Activated T-helper 9 cell treated with anti-CD3 and anti-CD28 coated beads, Interleukin-2, amount 50 U/mL, for 16 hours (primary cell): ENCODE results near the gene MMEL1.
"Not testable (repeated sequence)": the region's sequence is repeated elsewhere in the genome, so short reads cannot be mapped to it uniquely, and the experiment has no call there.

ENCODE experiments used
- DNase-seq: peaks from one replicate; pipeline ENCODE4 v3.0.0-alpha.2; 2020; ENCODE audit warnings: low read depth

Gene MMEL1

DNA sequence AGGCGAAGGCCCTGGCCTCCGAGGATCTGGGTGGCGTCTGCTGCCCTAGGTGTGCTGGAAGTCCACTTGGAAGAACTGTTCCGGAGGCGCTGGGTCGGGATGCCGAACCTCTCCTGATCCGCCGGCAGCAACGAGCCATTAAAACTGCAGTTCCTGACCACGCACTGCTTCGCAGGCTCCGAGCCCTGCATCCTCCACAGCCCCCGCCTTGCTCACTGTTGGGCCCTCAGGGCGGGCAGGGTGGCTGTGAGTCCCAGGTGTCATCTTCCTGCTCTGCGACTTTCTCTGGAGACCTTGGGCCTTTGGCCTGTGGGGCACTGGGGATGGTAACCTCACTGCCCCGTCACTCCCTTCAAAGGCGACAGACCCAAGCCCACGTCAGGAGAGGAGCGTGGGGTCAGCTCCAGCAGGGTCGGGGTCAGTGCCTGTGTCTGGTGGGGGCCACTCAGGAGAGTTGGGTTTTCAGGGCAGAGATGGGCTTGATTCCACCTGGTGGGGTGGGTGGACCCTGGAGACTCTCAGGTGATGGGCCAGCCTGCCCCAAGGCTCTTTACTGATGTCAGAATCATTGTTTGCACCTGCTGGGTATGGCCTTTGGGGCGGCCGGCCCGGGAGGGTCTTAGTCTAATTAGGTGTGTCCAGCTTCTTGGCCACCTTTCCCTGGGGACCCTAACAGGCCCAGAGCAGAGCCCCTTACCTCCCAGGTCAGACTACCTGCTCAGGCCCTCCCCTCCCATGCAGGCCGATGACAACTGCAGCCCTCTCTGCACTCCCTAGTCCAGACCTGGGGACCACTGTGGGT, 43.2 kb downstream of the MMEL1 start:
- no peak for DNase-seq

DNA sequence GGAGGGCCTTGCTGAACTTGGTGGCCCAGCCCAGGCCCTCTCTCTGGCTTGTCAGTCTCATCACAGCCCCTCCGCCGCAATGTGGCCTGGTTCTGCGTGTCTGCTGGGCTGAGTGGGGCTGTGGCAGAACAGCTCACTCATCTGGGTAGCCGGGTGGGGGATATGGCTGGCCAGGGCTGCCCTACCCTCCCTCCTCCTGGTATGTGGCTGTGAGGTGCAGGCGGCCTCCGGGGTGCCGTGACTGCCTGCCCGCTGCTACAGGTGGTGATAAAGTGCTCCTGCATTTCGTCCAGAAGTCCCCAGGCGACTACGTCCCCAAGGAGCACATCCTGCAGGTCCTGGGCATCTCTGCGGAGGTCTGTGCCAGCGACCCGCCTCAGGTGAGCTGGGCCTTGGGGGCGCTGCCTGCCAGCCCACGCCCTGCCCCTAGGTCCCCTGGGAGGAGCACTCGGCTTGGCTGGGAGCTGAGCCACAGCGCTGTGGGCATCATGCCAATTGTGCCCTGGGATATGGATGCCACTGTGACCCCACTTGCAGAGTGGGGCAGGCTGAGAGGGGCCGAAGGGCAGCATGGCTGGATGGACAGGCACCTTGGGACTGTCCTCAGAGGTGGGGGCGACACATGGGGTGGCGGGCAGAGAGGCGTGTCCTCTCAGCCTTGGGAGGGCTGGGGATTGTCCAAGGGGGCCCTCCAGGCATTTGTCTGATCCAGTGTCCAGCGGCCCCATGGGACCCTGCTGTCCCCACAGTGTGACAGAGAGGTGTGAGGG, 44.0 kb downstream of the MMEL1 start:
- DNase-seq = no peak

GRCh38 chr1:2587860-2588571, 44.8 kb downstream of the MMEL1 start:
- DNase-seq = no peak

- DNase-seq = no peak
Measured at GRCh38 chr1:2587071-2587859, 45.6 kb downstream of the MMEL1 start.

GRCh38 chr1:2586154-2587070, 46.4 kb downstream of the MMEL1 start, which contains the start of gene PRXL2B:
Gene PRXL2B, plus strand, starts transcription at chr1:2586777. Its CDS starts 109 bp downstream, at chr1:2586886.
- peak; percentile 95 for DNase-seq

- DNase-seq = peak; percentile 41
Measured at GRCh38 chr1:2585318-2586092, 47.3 kb downstream of the MMEL1 start.

DNA sequence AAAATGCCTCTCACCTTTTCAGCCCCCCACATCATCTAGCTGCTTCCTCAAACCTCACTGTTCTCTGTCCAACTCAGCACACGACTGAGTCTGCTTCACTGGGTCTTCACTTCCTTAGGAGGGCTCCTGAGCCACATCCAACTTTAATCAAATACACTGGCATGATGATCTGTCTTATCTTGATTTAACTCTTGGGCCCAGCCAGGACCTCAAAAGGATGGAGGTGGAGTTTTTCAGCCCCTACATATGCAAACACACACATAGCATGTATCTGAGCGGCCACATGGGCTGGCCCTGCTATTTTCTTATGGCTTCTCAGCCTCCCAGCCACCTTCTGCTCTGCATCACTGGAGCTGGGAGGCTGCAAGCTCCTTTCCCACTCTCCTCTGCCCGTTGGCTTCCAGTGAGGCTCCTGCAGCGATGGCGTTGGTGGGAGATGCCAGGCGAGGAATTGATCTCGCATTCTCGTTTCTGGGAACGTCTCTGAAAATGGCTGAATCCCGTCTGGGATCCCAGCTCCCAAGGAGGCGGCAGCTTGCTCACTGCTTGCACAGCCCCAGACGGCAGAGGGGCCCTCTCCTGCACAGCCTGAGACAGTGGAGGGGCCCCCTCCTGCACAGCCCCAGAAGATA, 48.0 kb downstream of the MMEL1 start:
- DNase-seq = no peak

DNA sequence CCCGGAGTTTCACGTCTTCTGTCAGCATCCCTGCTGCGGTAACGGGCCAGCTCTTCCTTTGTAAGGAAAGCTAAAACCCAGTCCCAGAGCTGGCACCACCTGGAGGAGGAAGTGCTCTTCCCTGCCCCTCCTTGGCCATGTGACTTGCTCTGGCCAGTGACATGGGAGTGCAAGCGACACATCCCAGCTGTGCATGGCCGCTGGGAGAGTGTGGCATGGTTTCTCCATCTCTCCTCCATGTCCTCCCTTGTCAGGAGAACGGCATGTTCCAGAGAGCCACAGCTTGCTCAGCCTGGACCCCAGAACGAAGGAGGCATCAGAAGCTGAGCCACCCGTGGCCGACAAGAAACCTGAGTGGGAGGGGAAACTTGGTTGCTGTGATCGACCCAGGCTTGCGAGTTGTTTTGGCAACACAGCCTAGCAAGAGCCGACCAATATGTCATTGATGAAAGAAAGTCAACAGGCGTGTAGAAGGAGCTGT, 48.9 kb downstream of the MMEL1 start:
- DNase-seq = no peak

DNA sequence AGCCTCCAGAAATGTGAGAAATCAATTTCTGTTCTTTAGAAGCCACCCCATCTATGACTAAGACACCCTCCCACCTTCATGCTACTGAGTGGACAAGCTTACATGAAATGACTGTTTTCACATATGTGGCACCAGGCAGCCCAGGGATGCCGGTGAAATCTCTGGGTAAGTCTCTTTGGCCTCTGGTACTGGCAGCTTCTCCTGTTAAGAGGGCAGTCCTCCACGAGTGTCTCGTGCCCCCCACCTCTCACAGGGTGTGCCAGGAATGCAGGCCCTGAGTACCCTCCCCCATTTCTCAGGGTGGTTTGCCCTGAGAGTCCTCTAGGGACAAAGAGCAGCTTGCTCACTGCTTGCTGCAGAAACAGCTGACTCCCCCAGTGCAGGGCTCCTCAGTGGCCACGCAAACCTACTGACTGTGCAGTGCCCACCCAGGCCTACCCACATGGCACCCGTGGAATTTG, 49.5 kb downstream of the MMEL1 start:
- DNase-seq = no peak

- no peak for DNase-seq
Measured at GRCh38 chr1:2582391-2582790, 50.4 kb downstream of the MMEL1 start.

GRCh38 chr1:2580691-2581090, 52.1 kb downstream of the MMEL1 start:
- no peak for DNase-seq

GRCh38 chr1:2578758-2579118, 54.1 kb downstream of the MMEL1 start:
- no peak for DNase-seq

GRCh38 chr1:2577565-2578075, 55.2 kb downstream of the MMEL1 start:
- DNase-seq = not testable (repeated sequence)

DNA sequence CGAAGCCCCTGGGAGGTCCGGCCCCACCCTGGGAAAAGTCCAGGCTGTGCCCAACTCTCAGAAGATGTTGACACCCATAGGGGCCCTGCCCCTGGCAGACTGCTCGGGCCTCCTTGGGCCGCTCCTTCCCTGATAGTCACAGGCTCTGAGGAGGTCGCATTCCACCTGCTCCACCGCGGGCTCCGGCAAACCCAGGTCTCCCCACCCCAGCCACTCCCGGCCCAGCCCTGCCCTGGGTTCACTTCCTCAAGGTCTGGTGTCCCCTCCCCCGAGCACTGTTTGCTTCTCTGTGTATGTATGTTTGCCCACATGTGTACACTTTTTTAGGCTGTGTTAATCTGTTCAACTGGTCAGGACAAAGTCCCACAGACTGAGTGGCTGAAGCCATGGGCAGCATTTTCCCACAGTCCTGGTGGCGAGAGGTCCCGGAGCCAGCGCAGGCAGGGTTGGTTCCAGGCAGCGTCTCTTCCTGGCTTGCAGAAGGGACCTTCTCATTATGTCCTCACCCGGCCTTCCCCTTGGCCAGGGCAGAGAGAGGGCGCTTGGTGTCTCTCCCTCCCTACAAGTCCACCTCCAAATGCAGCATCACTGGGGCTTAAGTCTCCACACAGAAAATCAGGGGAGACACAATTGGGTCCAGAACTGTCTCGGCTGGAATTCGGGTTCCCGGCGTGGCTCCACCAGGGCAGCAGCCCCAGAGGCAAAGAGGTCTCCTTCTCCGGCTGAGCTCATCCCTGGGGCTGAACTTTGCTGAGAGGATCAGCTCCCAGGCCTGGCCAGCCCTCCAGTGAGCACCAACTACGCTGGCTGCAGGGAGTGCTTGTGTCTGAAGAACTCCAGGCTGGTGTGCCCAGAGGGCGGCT, 56.8 kb downstream of the MMEL1 start:
- no peak for DNase-seq

- DNase-seq = no peak
Measured at GRCh38 chr1:2574350-2574749, 58.5 kb downstream of the MMEL1 start.

- no peak for DNase-seq
Measured at GRCh38 chr1:2573250-2573920, 59.4 kb downstream of the MMEL1 start.

- no peak for DNase-seq
Measured at GRCh38 chr1:2571348-2571747, 61.5 kb downstream of the MMEL1 start.
